Breast epithelium (tissue), 3 donors: Measurements from ENCODE around the gene MSX2.

Experiments used
- CTCF ChIP-seq, 3 donors: fragments of 450-650 bp; IDR thresholded peaks; one replicate each; pipeline ENCODE4 v1.5.1; 2016 to 2017; ENCODE audit warnings: antibody characterized with exemption in 3 of 3, mild to moderate bottlenecking in 3 of 3, moderate library complexity in 3 of 3
- POLR2A ChIP-seq: fragments of 450-650 bp; IDR thresholded peaks from one replicate; pipeline ENCODE4 v1.6.1; 2016; ENCODE audit warnings: antibody characterized with exemption, mild to moderate bottlenecking, moderate library complexity
- POLR2AphosphoS5 ChIP-seq, 3 donors: sonication (generic); formaldehyde crosslinking; IDR thresholded peaks; one replicate each; pipeline ENCODE4 v1.6.1; 2017; ENCODE audit warnings: antibody characterized with exemption in 3 of 3

- TF ChIP-seq POLR2AphosphoS5 (IDR thresholded peaks at IDR 0.05): no peak
- no peak for TF ChIP-seq POLR2A
- TF ChIP-seq CTCF (IDR thresholded peaks at IDR 0.05): no peak
These were observed 3.7 kb downstream of the MSX2 start for GRCh38 chr5:174727794-174728680.
